ENCODE results near the gene TPSB2.

The TPSB2 gene

DNA sequence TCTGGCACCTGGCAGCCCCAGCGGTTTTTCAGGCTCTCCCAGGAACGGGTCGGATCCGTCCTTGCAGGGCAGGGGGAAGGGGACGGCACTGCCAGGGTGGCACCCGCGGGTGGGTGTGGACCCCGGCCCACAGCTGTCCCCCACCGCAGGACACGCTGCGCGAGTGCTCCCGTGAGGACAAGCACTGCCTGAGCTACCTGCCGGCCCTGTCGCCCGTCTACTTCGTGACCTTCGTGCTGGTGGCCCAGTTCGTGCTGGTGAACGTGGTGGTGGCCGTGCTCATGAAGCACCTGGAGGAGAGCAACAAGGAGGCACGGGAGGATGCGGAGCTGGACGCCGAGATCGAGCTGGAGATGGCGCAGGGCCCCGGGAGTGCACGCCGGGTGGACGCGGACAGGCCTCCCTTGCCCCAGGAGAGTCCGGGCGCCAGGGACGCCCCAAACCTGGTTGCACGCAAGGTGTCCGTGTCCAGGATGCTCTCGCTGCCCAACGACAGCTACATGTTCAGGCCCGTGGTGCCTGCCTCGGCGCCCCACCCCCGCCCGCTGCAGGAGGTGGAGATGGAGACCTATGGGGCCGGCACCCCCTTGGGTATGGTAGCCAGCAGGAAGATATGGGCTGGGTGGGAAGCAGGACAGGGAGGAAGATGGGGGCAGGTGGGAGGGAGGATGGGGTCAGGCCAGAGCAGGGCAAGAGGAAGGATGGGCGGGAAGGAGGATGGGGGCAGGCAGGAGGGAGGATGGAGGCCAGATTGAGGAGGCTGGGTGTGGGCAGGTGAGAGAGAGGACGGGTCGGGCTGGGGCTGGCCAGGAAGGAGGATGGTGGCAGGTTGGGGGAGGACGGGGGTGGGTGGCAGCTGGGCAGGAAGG lies 11.7 kb downstream of the TPSB2 start:
- no peak overlapping the region for H3K4me3 ChIP-seq (ENCODE audit: low read depth, low read length)
- no peaks in the 10 kb centered on the region for H3K4me1 ChIP-seq
- no peak for DNase-seq
- H3K36me3 ChIP-seq: no peaks in the 10 kb centered on the region
- no peaks in the 10 kb centered on the region for H3K9me3 ChIP-seq
- peaks cover 4% of the 10 kb centered on the region; the same call in 1 of the 2 replicates for H3K27me3 ChIP-seq
- TF ChIP-seq, protein P1, sequence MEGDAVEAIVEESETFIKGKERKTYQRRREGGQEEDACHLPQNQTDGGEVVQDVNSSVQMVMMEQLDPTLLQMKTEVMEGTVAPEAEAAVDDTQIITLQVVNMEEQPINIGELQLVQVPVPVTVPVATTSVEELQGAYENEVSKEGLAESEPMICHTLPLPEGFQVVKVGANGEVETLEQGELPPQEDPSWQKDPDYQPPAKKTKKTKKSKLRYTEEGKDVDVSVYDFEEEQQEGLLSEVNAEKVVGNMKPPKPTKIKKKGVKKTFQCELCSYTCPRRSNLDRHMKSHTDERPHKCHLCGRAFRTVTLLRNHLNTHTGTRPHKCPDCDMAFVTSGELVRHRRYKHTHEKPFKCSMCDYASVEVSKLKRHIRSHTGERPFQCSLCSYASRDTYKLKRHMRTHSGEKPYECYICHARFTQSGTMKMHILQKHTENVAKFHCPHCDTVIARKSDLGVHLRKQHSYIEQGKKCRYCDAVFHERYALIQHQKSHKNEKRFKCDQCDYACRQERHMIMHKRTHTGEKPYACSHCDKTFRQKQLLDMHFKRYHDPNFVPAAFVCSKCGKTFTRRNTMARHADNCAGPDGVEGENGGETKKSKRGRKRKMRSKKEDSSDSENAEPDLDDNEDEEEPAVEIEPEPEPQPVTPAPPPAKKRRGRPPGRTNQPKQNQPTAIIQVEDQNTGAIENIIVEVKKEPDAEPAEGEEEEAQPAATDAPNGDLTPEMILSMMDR (IDR thresholded peaks at IDR 0.05; ENCODE audit: low read depth, low read length): no peak

DNA sequence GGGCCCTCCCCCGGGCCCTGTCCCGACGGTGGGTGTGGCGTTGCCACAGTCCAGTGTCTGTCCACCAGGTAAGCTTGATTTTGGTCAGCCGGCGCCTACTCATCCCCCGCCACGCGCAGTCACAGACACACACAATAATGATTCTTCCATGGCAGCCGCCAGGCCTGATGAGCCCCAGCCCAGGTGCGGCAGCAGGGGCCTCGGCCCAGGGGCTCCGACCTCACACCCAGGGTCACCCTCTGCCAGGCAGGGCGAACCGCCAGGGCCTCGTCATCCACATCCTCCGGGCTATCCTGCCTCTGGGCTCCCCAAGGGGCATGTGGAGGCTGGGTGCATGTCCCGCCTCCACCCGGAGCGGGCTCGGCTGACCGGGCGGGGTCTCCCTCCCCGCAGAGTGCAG lies 12.5 kb downstream of the TPSB2 start:
- DNase-seq: no peak
- Histone ChIP-seq H3K36me3 (no peaks in the 10 kb centered on the region), H3K9me3 (no peaks in the 10 kb centered on the region), H3K4me1 (no peaks in the 10 kb centered on the region), H3K4me3 (ENCODE audit: low read depth, low read length) (no peak overlapping the region), H3K27me3 (peaks cover 4% of the 10 kb centered on the region; the same call in 1 of the 2 replicates)
- TF ChIP-seq, protein P1 (IDR thresholded peaks at IDR 0.05; ENCODE audit: low read depth, low read length): no peak

GRCh38 chr16:1216681-1217400 lies 13.1 kb downstream of the TPSB2 start:
- Histone ChIP-seq H3K4me1 (no peaks in the 10 kb centered on the region), H3K36me3 (no peaks in the 10 kb centered on the region), H3K9me3 (no peaks in the 10 kb centered on the region), H3K27me3 (peaks cover 4% of the 10 kb centered on the region; the same call in 1 of the 2 replicates), H3K4me3 (ENCODE audit: low read depth, low read length) (no peak overlapping the region)
- DNase-seq: no peak
- TF ChIP-seq, protein P1 (IDR thresholded peaks at IDR 0.05; ENCODE audit: low read depth, low read length): no peak

- no peak for DNase-seq
- H3K4me3 ChIP-seq (ENCODE audit: low read depth, low read length): no peak overlapping the region
- TF ChIP-seq, protein P1 (IDR thresholded peaks at IDR 0.05; ENCODE audit: low read depth, low read length): no peak
- peaks cover 4% of the 10 kb centered on the region; the same call in 1 of the 2 replicates for H3K27me3 ChIP-seq
- H3K36me3 ChIP-seq: no peaks in the 10 kb centered on the region
- no peaks in the 10 kb centered on the region for H3K9me3 ChIP-seq
- H3K4me1 ChIP-seq: no peaks in the 10 kb centered on the region
Measured at GRCh38 chr16:1216296-1216619, 13.7 kb downstream of the TPSB2 start.

DNA sequence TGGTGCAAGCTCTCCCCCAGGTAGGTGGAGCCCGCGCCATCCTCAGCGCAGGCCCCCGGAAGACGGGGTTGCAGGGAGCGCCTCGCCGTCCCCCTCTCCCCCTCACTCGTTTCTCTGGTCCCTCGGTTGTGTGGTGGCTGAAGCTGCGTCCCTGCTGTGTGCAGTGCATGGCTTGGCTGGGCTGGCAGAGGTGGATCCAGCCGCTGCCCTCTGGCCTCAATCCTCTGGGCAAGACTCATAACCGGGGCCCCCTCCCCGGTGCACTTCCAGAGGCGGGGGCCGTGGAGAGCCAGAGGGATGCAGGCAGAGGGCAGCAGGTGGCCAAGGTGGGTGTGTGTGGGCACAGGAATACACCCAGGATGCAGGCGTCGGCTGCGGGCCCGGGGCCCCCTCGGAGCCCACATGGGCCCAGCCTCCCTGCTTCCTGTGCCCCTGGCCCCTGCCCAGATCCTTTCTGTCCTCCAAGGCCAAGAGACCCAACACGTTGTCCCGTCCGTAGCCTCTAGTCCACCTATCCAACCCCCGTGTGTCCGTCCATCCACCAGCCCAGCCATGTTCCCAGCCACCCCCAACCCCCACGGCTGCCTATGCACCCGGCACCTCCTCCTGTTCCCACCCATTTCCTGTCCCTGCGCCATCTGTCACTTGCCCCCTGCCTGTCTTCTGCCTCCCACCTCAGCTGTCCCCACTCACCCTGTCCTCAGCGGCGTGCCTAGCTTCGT lies 14.2 kb downstream of the TPSB2 start:
- TF ChIP-seq, protein P1 (IDR thresholded peaks at IDR 0.05; ENCODE audit: low read depth, low read length): no peak
- H3K9me3 ChIP-seq: no peaks in the 10 kb centered on the region
- H3K27me3 ChIP-seq: no peaks in the 10 kb centered on the region
- no peaks in the 10 kb centered on the region for H3K4me1 ChIP-seq
- no peak for DNase-seq
- no peak overlapping the region for H3K4me3 ChIP-seq (ENCODE audit: low read depth, low read length)
- no peaks in the 10 kb centered on the region for H3K36me3 ChIP-seq

Data from BE2C (cell line).